ENCODE data around the gene FKBP11. TPM values are rescaled to one million over a fixed set of nuclear protein-coding genes. Genes with fewer than 3 reads are reported as not detected.
"Not testable (repeated sequence)": the region's sequence is repeated elsewhere in the genome, so short reads cannot be mapped to it uniquely, and the experiment has no call there.

FKBP11 gene
- total RNA-seq, 1 donor from 2014 or later = 12.4 TPM

DNA sequence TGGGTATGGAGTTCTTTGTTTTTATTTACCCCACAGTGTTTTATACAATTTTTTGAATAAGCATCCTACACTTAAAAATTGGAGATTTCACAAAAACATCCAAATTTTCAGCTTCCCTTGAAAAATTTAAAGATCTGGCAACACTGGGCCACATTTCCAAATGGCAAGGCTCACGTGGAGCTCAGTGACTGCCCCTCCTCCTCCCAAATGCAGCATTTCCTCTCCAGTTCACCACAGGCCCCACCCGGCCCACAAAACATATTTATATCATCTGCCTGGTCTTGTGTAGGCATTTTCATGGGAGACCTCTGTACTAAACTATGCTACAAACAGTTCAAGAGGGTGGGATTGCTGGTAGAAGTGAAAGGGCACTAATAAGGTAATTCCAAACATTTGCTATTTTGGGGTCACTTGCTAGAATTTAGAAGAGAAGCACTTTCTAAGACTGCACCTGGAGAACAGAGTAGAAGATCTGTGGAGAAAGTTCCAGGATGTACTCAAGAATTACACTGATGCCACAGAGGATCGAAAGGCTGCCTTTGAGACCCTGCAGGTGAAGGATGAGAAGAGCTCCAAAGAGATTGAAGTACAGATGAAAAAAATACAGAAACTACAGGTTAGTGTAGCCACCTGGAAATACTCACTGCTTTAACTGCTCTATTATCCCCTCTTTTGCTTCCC lies 7.3 kb downstream of the FKBP11 start:
- Histone ChIP-seq H3K4me3 (ENCODE audit: low read depth, low read length) (no peak overlapping the region), H3K36me3 (ENCODE audit: control insufficient read depth, insufficient read depth, low read length) (peaks cover 1% of the 10 kb centered on the region), H3K27me3 (ENCODE audit: control insufficient read depth, insufficient read depth, low read length) (no peaks in the 10 kb centered on the region)
- DNase-seq (ENCODE audit: low read depth) = no peak
- TF ChIP-seq, protein P1, sequence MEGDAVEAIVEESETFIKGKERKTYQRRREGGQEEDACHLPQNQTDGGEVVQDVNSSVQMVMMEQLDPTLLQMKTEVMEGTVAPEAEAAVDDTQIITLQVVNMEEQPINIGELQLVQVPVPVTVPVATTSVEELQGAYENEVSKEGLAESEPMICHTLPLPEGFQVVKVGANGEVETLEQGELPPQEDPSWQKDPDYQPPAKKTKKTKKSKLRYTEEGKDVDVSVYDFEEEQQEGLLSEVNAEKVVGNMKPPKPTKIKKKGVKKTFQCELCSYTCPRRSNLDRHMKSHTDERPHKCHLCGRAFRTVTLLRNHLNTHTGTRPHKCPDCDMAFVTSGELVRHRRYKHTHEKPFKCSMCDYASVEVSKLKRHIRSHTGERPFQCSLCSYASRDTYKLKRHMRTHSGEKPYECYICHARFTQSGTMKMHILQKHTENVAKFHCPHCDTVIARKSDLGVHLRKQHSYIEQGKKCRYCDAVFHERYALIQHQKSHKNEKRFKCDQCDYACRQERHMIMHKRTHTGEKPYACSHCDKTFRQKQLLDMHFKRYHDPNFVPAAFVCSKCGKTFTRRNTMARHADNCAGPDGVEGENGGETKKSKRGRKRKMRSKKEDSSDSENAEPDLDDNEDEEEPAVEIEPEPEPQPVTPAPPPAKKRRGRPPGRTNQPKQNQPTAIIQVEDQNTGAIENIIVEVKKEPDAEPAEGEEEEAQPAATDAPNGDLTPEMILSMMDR (IDR thresholded peaks at IDR 0.05; ENCODE audit: insufficient read depth, low read length, severe bottlenecking) = no peak
- FAIRE-seq = no peak

DNA sequence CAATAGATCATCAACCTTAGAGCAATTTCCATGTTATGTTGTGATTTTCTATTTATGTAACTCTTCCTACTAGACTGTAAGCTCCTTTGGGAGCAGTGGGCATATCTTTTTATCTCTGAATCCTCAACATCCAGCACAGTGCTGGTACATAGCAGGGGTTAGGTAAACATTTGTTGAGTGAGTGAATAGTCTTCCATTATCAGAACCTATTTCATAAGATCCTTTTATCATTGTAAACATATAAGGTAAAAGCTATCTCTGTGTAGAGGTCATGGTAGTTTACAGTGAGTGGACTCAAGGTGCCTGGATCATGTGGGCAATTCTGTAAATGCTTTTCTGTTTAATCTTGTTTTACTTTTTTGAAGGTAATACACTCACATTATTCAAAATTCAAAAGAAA lies 15.1 kb downstream of the FKBP11 start:
- no peak overlapping the region for H3K4me3 ChIP-seq (ENCODE audit: low read depth, low read length)
- H3K27me3 ChIP-seq (ENCODE audit: control insufficient read depth, insufficient read depth, low read length) = no peaks in the 10 kb centered on the region
- TF ChIP-seq, protein P1 (IDR thresholded peaks at IDR 0.05; ENCODE audit: insufficient read depth, low read length, severe bottlenecking) = no peak
- no peak for FAIRE-seq
- DNase-seq (ENCODE audit: low read depth) = no peak
- H3K36me3 ChIP-seq (ENCODE audit: control insufficient read depth, insufficient read depth, low read length) = no peaks in the 10 kb centered on the region

DNA sequence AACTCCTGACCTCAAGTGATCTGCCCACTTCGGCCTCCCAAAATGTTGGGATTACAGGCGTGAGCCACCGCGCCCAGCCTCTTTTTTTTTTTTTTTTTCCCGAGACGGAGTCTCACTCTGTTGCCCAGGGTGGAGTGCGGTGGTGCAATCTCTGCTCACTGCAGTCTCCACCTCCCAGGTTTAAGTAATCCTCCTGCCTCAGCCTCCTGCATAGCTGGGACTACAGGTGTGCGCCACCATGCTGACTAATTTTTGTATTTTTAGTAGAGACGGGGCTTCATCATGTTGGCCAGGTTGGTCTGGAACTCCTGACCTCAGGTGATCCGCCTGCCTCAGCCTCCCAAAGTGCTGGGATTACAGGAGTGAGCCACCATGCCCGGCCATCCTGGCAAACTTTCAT lies 15.6 kb downstream of the FKBP11 start:
- H3K36me3 ChIP-seq (ENCODE audit: control insufficient read depth, insufficient read depth, low read length); DNase-seq (ENCODE audit: low read depth); H3K27me3 ChIP-seq (ENCODE audit: control insufficient read depth, insufficient read depth, low read length); FAIRE-seq; H3K4me3 ChIP-seq (ENCODE audit: low read depth, low read length): not testable (repeated sequence)

DNA sequence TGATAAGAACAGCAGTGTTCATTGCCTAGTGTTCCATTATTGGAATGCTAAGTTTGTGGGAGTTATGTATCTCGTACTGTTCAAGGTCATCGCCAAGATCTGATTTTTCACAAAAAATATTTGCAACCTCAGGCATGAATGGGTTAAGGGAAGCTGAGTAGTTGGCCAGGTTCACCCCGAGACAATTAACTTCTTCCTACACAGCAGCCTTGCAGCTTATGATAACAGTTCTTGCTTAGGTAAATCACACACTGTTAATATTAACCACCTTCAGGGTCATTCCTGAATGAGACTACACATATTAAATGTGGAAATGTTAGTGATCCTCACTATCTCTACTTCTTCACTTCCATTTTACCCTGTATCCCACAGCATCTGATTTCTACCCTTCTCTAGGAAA lies 18.0 kb downstream of the FKBP11 start:
- no peak for DNase-seq (ENCODE audit: low read depth)
- Histone ChIP-seq H3K36me3 (ENCODE audit: control insufficient read depth, insufficient read depth, low read length) (no peaks in the 10 kb centered on the region), H3K4me3 (ENCODE audit: low read depth, low read length) (no peak overlapping the region), H3K27me3 (ENCODE audit: control insufficient read depth, insufficient read depth, low read length) (no peaks in the 10 kb centered on the region)
- FAIRE-seq = no peak
- TF ChIP-seq, protein P1 (IDR thresholded peaks at IDR 0.05; ENCODE audit: insufficient read depth, low read length, severe bottlenecking) = no peak

DNA sequence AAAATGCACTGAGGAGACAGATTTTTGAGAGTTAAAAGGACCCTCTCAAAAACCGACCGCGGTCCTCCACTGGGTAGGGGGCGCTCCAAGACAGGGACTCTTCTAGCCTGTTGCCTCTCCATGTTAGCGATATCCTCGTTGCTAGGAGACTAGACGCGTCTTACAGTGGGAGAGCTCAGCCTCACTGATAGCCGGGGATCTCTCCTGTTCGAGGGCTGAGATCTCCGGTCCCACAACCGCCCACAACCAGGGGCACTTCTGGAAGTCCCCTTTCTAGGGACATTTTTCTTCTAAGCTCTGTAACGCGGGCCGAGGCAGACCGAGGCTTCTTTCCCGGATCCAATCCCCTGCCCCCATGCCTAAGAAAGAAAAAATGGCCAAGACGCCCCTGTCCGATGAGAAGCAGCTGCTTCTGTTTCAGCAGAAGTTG lies 21.3 kb downstream of the FKBP11 start:
- TF ChIP-seq, protein P1 (IDR thresholded peaks at IDR 0.05; ENCODE audit: insufficient read depth, low read length, severe bottlenecking) = peak; percentile 52
- Histone ChIP-seq H3K4me3 (ENCODE audit: low read depth, low read length) (peak overlapping the region; percentile 17), H3K27me3 (ENCODE audit: control insufficient read depth, insufficient read depth, low read length) (no peaks in the 10 kb centered on the region), H3K36me3 (ENCODE audit: control insufficient read depth, insufficient read depth, low read length) (no peaks in the 10 kb centered on the region)
- DNase-seq (ENCODE audit: low read depth) (peak; percentile 54), FAIRE-seq (no peak)

DNA sequence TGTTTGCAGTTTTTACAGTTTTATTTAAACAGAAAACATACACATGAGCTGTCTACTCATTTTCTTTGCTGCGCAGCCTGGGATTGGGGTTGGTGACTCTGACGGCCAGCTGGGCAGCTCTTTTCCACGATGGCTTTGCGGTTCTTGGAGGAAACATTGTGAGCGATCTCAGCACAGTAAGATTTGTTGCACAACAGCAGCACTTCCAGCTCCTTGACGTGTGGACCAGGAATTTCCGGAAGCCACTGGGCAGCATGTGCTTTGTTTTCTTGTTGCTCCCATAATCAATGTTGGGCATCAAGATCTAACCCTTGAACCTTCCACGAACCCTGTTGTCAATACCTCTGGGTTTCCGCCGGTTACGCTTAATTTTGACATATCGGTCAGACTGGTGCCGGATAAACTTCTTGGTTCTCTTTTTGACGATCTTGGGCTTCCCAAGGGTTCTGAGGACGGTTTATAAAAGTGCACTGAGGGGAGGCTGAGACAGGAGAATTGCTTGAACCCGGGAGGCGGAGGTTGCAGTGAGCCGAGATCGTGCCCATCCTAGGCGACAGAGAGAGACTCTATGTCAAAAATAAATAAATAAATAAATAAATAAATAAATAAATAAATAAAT lies 21.8 kb downstream of the FKBP11 start:
- TF ChIP-seq, protein P1 (IDR thresholded peaks at IDR 0.05; ENCODE audit: insufficient read depth, low read length, severe bottlenecking) = no peak
- Histone ChIP-seq H3K27me3 (ENCODE audit: control insufficient read depth, insufficient read depth, low read length) (no peaks in the 10 kb centered on the region), H3K36me3 (ENCODE audit: control insufficient read depth, insufficient read depth, low read length) (no peaks in the 10 kb centered on the region), H3K4me3 (ENCODE audit: low read depth, low read length) (no peak overlapping the region)
- FAIRE-seq (no peak), DNase-seq (ENCODE audit: low read depth) (no peak)
